ENCODE data around the gene EFHB.
"Not testable (repeated sequence)": the region's sequence is repeated elsewhere in the genome, so short reads cannot be mapped to it uniquely, and the experiment has no call there.

- TF ChIP-seq, protein P1, sequence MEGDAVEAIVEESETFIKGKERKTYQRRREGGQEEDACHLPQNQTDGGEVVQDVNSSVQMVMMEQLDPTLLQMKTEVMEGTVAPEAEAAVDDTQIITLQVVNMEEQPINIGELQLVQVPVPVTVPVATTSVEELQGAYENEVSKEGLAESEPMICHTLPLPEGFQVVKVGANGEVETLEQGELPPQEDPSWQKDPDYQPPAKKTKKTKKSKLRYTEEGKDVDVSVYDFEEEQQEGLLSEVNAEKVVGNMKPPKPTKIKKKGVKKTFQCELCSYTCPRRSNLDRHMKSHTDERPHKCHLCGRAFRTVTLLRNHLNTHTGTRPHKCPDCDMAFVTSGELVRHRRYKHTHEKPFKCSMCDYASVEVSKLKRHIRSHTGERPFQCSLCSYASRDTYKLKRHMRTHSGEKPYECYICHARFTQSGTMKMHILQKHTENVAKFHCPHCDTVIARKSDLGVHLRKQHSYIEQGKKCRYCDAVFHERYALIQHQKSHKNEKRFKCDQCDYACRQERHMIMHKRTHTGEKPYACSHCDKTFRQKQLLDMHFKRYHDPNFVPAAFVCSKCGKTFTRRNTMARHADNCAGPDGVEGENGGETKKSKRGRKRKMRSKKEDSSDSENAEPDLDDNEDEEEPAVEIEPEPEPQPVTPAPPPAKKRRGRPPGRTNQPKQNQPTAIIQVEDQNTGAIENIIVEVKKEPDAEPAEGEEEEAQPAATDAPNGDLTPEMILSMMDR (IDR thresholded peaks at IDR 0.05) = not testable (repeated sequence)
- not testable (repeated sequence) for TF ChIP-seq POLR2A (IDR thresholded peaks at IDR 0.05)
Observed at GRCh38 chr3:19957354-19957753, 23.3 kb upstream of the EFHB start.

Data from Peyer's patch (tissue), 4 donors.